ENCODE results near the gene USH1C.

Gene USH1C

GRCh38 chr11:17546240-17546639 is 2.0 kb upstream of the USH1C start:
- DNase-seq: no peak

GRCh38 chr11:17543574-17544180 is 539 bp downstream of the USH1C start:
- DNase-seq: no peak

GRCh38 chr11:17543041-17543440 is 1.2 kb downstream of the USH1C start:
- DNase-seq: no peak

- DNase-seq: no peak
Observed at GRCh38 chr11:17542249-17542648, 2.0 kb downstream of the USH1C start.

- DNase-seq: no peak
Observed at GRCh38 chr11:17541330-17541885, 2.8 kb downstream of the USH1C start.

- DNase-seq: no peak
Observed at GRCh38 chr11:17540807-17541206, 3.4 kb downstream of the USH1C start.

- DNase-seq: no peak
Observed at GRCh38 chr11:17538731-17539130, 5.5 kb downstream of the USH1C start.

GRCh38 chr11:17538054-17538453 is 6.2 kb downstream of the USH1C start:
- no peak for DNase-seq

- no peak for DNase-seq
Observed at GRCh38 chr11:17537261-17537660, 7.0 kb downstream of the USH1C start.

- DNase-seq: no peak
Observed at GRCh38 chr11:17535488-17535887, 8.7 kb downstream of the USH1C start.

GRCh38 chr11:17533778-17534415 is 10.3 kb downstream of the USH1C start:
- no peak for DNase-seq

GRCh38 chr11:17533341-17533740 is 10.9 kb downstream of the USH1C start:
- DNase-seq: no peak

- DNase-seq: no peak
Observed at GRCh38 chr11:17532784-17533183, 11.4 kb downstream of the USH1C start.

- DNase-seq: no peak
Observed at GRCh38 chr11:17531636-17532113, 12.5 kb downstream of the USH1C start.

- DNase-seq: no peak
Observed at GRCh38 chr11:17531071-17531600, 13.1 kb downstream of the USH1C start.

GRCh38 chr11:17529844-17530185 is 14.4 kb downstream of the USH1C start:
- DNase-seq: no peak

GRCh38 chr11:17528906-17529843 is 15.0 kb downstream of the USH1C start:
- no peak for DNase-seq

- DNase-seq: peak; percentile 30
Observed at GRCh38 chr11:17528181-17528691, 16.0 kb downstream of the USH1C start.

GRCh38 chr11:17527628-17527995 is 16.6 kb downstream of the USH1C start:
- DNase-seq: no peak

GRCh38 chr11:17526931-17527627 is 17.1 kb downstream of the USH1C start:
- no peak for DNase-seq

- no peak for DNase-seq
Observed at GRCh38 chr11:17526326-17526725, 17.9 kb downstream of the USH1C start.

GRCh38 chr11:17525570-17525969 is 18.6 kb downstream of the USH1C start:
- no peak for DNase-seq
